H9 (cell line): ENCODE measurements around the gene PLCH1. TPM values are rescaled to one million over a fixed set of nuclear protein-coding genes. Genes with fewer than 3 reads are reported as not detected.

ENCODE experiments used
- DNase-seq: peaks from one replicate; pipeline ENCODE4 v3.0.0-alpha.2; 2017
- H2AFZ ChIP-seq: one replicate; pipeline ENCODE4 v1.6.1; 2013; ENCODE audit warnings: mild to moderate bottlenecking, low read length, control low read depth, moderate library complexity
- H2AK5ac ChIP-seq: 2 replicates; pipeline ENCODE4 v1.6.1; 2013; ENCODE audit warnings: low read length, control low read depth, mixed read lengths; ENCODE audit not compliant: insufficient read length
- H2BK120ac ChIP-seq: one replicate; pipeline ENCODE4 v1.6.1; 2013; ENCODE audit warnings: low read depth, mild to moderate bottlenecking, low read length, control low read depth, inconsistent platforms; ENCODE audit not compliant: poor library complexity, severe bottlenecking
- H2BK12ac ChIP-seq: 2 replicates; pipeline ENCODE4 v1.6.1; 2013; ENCODE audit warnings: low read length, control low read depth, mixed read lengths, low read depth; ENCODE audit not compliant: insufficient read length
- H2BK15ac ChIP-seq: 2 replicates; pipeline ENCODE4 v1.6.1; 2013; ENCODE audit warnings: low read depth, low read length, control low read depth
- H2BK20ac ChIP-seq: one replicate; pipeline ENCODE4 v1.6.1; 2013; ENCODE audit warnings: low read depth, mild to moderate bottlenecking, low read length, control low read depth, inconsistent platforms; ENCODE audit not compliant: poor library complexity, severe bottlenecking
- H2BK5ac ChIP-seq: 2 replicates; pipeline ENCODE4 v1.6.1; 2013; ENCODE audit warnings: low read length, control low read depth, mixed read lengths; ENCODE audit not compliant: insufficient read length
- H3K14ac ChIP-seq: 2 replicates; pipeline ENCODE4 v1.6.1; 2013; ENCODE audit warnings: low read length, control low read depth; ENCODE audit not compliant: insufficient read depth
- H3K18ac ChIP-seq: 2 replicates; pipeline ENCODE4 v1.6.1; 2013; ENCODE audit warnings: low read depth, mild to moderate bottlenecking, mixed read lengths, low read length, control low read depth; ENCODE audit not compliant: insufficient read length
- H3K23ac ChIP-seq: 2 replicates; pipeline ENCODE4 v1.6.1; 2013; ENCODE audit warnings: low read length, control low read depth, mixed read lengths, low read depth; ENCODE audit not compliant: insufficient read length
- H3K23me2 ChIP-seq: 2 replicates; pipeline ENCODE4 v1.6.1; 2013; ENCODE audit warnings: low read depth, mild to moderate bottlenecking, mixed read lengths, low read length, control low read depth; ENCODE audit not compliant: insufficient read length, poor library complexity, severe bottlenecking
- H3K27ac ChIP-seq: 2 replicates; pipeline ENCODE4 v1.5.1; 2013; ENCODE audit warnings: low read length, control low read depth, mixed read lengths, low read depth; ENCODE audit not compliant: insufficient read length
- H3K27me3 ChIP-seq: 2 replicates; pipeline ENCODE4 v1.6.1; 2013; ENCODE audit warnings: low read length, control low read depth, inconsistent platforms; ENCODE audit not compliant: insufficient read depth
- H3K4ac ChIP-seq: 2 replicates; pipeline ENCODE4 v1.6.1; 2013; ENCODE audit warnings: low read depth, mild to moderate bottlenecking, control low read depth, inconsistent platforms, low read length, moderate library complexity
- H3K4me1 ChIP-seq: 2 replicates; pipeline ENCODE4 v1.6.1; 2013; ENCODE audit warnings: low read length, control low read depth, inconsistent platforms; ENCODE audit not compliant: insufficient read depth
- H3K4me2 ChIP-seq: 2 replicates; pipeline ENCODE4 v1.6.1; 2013; ENCODE audit warnings: low read length, control low read depth, mixed read lengths; ENCODE audit not compliant: insufficient read length, insufficient read depth
- H3K56ac ChIP-seq: 2 replicates; pipeline ENCODE4 v1.6.1; 2013; ENCODE audit warnings: low read depth, mild to moderate bottlenecking, mixed read lengths, low read length, control low read depth; ENCODE audit not compliant: insufficient read length
- H3K79me1 ChIP-seq: 2 replicates; pipeline ENCODE4 v1.6.1; 2013; ENCODE audit warnings: low read depth, mild to moderate bottlenecking, moderate library complexity, low read length, control low read depth, inconsistent platforms; ENCODE audit not compliant: insufficient read depth, poor library complexity, severe bottlenecking
- H3K79me2 ChIP-seq: 2 replicates; pipeline ENCODE4 v1.6.1; 2013; ENCODE audit warnings: low read length, control low read depth, inconsistent platforms; ENCODE audit not compliant: insufficient read depth
- H3K9ac ChIP-seq: 2 replicates; pipeline ENCODE4 v1.6.1; 2013; ENCODE audit warnings: low read length, control low read depth, mixed read lengths; ENCODE audit not compliant: insufficient read length; ENCODE audit errors: extremely low read depth
- H3K9me3 ChIP-seq: one replicate; pipeline ENCODE4 v1.6.1; 2013; ENCODE audit warnings: low read depth, low read length, inconsistent platforms; ENCODE audit not compliant: control insufficient read depth
- H3T11ph ChIP-seq: one replicate; pipeline ENCODE4 v1.6.1; 2013; ENCODE audit warnings: mild to moderate bottlenecking, low read length, control low read depth, inconsistent platforms
- H4K20me1 ChIP-seq: one replicate; pipeline ENCODE4 v1.6.1; 2013; ENCODE audit not compliant: control insufficient read depth, insufficient read length, insufficient read depth
- H4K5ac ChIP-seq: 2 replicates; pipeline ENCODE4 v1.6.1; 2013; ENCODE audit warnings: low read depth, mild to moderate bottlenecking, mixed read lengths, low read length, control low read depth; ENCODE audit not compliant: insufficient read length
- H4K8ac ChIP-seq: replicated peaks from 2 replicates; pipeline ENCODE4 v1.6.1; 2013; ENCODE audit warnings: low read length, control low read depth, mixed read lengths, low read depth; ENCODE audit not compliant: insufficient read length
- H4K91ac ChIP-seq: 2 replicates; pipeline ENCODE4 v1.6.1; 2013; ENCODE audit warnings: low read depth, mild to moderate bottlenecking, moderate library complexity, mixed read lengths, low read length, control low read depth; ENCODE audit not compliant: insufficient read length
- H3K27ac Mint-ChIP-seq, 3 experiments: 2 replicates in 2 of 3; 3 replicates in 1 of 3; pipeline ENCODE4 v1.8.0; 2020 to 2021; ENCODE audit warnings: mixed read lengths in 3 of 3, mild to moderate bottlenecking in 1 of 3, moderate library complexity in 1 of 3
- H3K27me3 Mint-ChIP-seq: 2 replicates; pipeline ENCODE4 v1.8.0; 2021; ENCODE audit warnings: low read depth, mild to moderate bottlenecking, moderate library complexity, mixed read lengths
- H3K36me3 Mint-ChIP-seq, 3 experiments: 2 replicates in 2 of 3; 3 replicates in 1 of 3; pipeline ENCODE4 v1.8.0; 2020 to 2021; ENCODE audit warnings: low read depth in 3 of 3, mixed read lengths in 3 of 3; ENCODE audit not compliant: insufficient read depth in 1 of 3
- H3K4me1 Mint-ChIP-seq, 2 experiments: 2 replicates each; pipeline ENCODE4 v1.8.0; 2020; ENCODE audit warnings: mixed read lengths in 2 of 2
- H3K4me3 Mint-ChIP-seq, 2 experiments: 2 replicates in 1 of 2; 3 replicates in 1 of 2; pipeline ENCODE4 v1.8.0; 2020 to 2021; ENCODE audit warnings: mild to moderate bottlenecking in 2 of 2, mixed read lengths in 2 of 2, moderate library complexity in 1 of 2
- H3K9me3 Mint-ChIP-seq, 2 experiments: 2 replicates in 1 of 2; 3 replicates in 1 of 2; pipeline ENCODE4 v1.8.0; 2020; ENCODE audit warnings: mild to moderate bottlenecking in 2 of 2, mixed read lengths in 2 of 2, moderate library complexity in 1 of 2
- WGBS: extraction: QIAGEN DNeasy Blood & Tissue Kit; methylation state at CpG from one replicate; pipeline ENCODE4 v1.1.7; 2013; ENCODE audit warnings: missing lambda C conversion rate, low lambda C conversion rate, mixed read lengths; ENCODE audit not compliant: insufficient read length; ENCODE audit errors: extremely low coverage; 5-methylcytosine and 5-hydroxymethylcytosine counted together
- total RNA-seq: library from RNA; stranded (reverse); gene quantifications from 2 replicates; pipeline ENCODE4 v1.2.1, GENCODE V29; 2021
- TF ChIP-seq, protein P1 (sequence below): fragments of 200-600 bp; sonication (generic); conservative IDR thresholded peaks from 3 replicates; pipeline ENCODE4 v1.8.0; 2021; ENCODE audit warnings: antibody characterized with exemption, mild to moderate bottlenecking

The PLCH1 gene
- total RNA-seq, 1 experiment from 2014 or later: 19.0 TPM

DNA sequence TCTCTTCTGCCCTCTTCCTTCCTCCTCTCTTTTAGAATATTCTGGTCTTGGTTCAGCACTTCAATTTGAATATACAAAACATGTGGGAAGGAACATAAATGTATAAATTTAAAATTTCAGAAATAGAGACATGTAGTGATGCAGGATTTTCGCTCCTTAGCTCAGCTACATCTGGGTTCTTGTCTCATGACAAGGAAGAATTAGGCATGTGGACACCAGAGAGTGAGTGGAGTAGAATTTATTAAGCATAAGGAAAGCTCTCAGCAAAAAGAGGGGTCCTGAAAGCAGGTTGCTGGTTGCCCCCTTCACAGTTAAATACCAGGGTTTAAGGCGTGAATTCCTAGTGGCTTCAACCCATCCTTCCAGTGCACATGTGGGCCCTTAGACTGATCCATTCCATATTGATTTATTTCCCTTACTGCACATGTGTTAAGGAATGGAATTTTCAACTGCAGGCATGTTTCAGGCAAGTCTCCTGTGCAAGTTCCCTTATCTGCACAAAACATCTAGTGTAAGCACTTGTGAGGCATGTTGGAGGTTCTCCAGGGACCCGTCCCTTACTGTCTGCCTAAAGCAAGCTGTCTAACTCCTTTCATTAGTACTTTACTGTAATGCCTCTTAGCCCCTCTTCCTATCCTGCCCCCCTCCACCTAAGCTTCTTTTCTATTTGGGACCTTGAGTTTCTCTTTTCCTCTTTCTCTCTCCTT lies 318.2 kb downstream of the PLCH1 start:
- Histone ChIP-seq H2AK5ac (no peak overlapping the region), H4K91ac (no peak overlapping the region), H3K18ac (no peak overlapping the region), H3T11ph (no peak overlapping the region), H2BK15ac (no peak overlapping the region), H4K8ac (no peak overlapping the region), H3K4me2 (no peak overlapping the region), H3K79me2 (no peaks in the 10 kb centered on the region), H3K79me1 (no peaks in the 10 kb centered on the region), H2BK20ac (no peak overlapping the region), H3K27ac (no peak overlapping the region), H2AFZ (no peak overlapping the region), H2BK120ac (no peak overlapping the region), H3K14ac (no peak overlapping the region), H2BK5ac (no peak overlapping the region), H3K4ac (no peak overlapping the region), H3K9ac (no peak overlapping the region), H3K27me3 (no peaks in the 10 kb centered on the region), H3K23ac (no peak overlapping the region), H4K20me1 (no peaks in the 10 kb centered on the region), H3K56ac (no peak overlapping the region), H3K9me3 (no peaks in the 10 kb centered on the region), H2BK12ac (no peak overlapping the region), H3K23me2 (no peaks in the 10 kb centered on the region), H3K4me1 (peaks cover 9% of the 10 kb centered on the region; the same call in 1 of the 2 replicates), H4K5ac (no peak overlapping the region)
- Mint-ChIP-seq H3K27ac (no peak overlapping the region), H3K9me3 (peaks cover 11 to 16% of the 10 kb centered on the region in 2 experiments), H3K4me3 (no peak overlapping the region), H3K36me3 (peaks cover 9 to 21% (median 15%) of the 10 kb centered on the region in 3 experiments; a peak in 6 of 7 replicates), H3K4me1 (peaks cover 20 to 25% of the 10 kb centered on the region in 2 experiments), H3K27me3 (peaks cover 1% of the 10 kb centered on the region; the same call in 1 of the 2 replicates)
- no peak for DNase-seq
- no CpG with 5 or more reads among the region's 3 CpGs for WGBS
- TF ChIP-seq, protein P1, sequence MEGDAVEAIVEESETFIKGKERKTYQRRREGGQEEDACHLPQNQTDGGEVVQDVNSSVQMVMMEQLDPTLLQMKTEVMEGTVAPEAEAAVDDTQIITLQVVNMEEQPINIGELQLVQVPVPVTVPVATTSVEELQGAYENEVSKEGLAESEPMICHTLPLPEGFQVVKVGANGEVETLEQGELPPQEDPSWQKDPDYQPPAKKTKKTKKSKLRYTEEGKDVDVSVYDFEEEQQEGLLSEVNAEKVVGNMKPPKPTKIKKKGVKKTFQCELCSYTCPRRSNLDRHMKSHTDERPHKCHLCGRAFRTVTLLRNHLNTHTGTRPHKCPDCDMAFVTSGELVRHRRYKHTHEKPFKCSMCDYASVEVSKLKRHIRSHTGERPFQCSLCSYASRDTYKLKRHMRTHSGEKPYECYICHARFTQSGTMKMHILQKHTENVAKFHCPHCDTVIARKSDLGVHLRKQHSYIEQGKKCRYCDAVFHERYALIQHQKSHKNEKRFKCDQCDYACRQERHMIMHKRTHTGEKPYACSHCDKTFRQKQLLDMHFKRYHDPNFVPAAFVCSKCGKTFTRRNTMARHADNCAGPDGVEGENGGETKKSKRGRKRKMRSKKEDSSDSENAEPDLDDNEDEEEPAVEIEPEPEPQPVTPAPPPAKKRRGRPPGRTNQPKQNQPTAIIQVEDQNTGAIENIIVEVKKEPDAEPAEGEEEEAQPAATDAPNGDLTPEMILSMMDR: no peak
